A673 (cell line): ENCODE measurements around the gene RNF222. TPM values are rescaled to one million over a fixed set of nuclear protein-coding genes. Genes with fewer than 3 reads are reported as not detected.

Source experiments
- BruUV-seq: library from RNA; stranded (reverse); fragments of 400-500 nt; replicated peaks from 2 replicates; lab custom pipeline; 2021; lab: Mats Ljungman, UMichigan
- CTCF ChIA-PET: fragments of 300-600 bp; sonication (Branson Sonifier 250); formaldehyde crosslinking; loops from one replicate; lab custom pipeline; 2022; ENCODE audit warnings: antibody characterized with exemption; lab: Charles Lee
- POLR2A ChIA-PET: fragments of 300-600 bp; sonication (Branson Sonifier 250); formaldehyde crosslinking; loops from one replicate; lab custom pipeline; 2022; ENCODE audit warnings: antibody characterized with exemption; ENCODE audit not compliant: low non-redundant PET; lab: Charles Lee
- DNase-seq: peaks from one replicate; pipeline ENCODE4 v3.0.0-alpha.2; 2015; ENCODE audit warnings: low spot score
- H3K27ac ChIP-seq: fragments of 200-600 bp; sonication (generic); 2 replicates; pipeline ENCODE4 v1.5.1; 2016; ENCODE audit warnings: mixed run types, low read depth, mild to moderate bottlenecking, mixed read lengths, antibody characterized with exemption, low read length; ENCODE audit not compliant: poor library complexity, severe bottlenecking
- H3K27me3 ChIP-seq: fragments of 200-600 bp; sonication (generic); replicated peaks from 2 replicates; pipeline ENCODE4 v1.6.1; 2017; ENCODE audit warnings: mixed run types, low read depth, mild to moderate bottlenecking, mixed read lengths, antibody characterized with exemption, low read length; ENCODE audit not compliant: insufficient read depth, poor library complexity
- H3K36me3 ChIP-seq: fragments of 200-600 bp; sonication (generic); 2 replicates; pipeline ENCODE4 v1.6.1; 2016; ENCODE audit warnings: mixed run types, mild to moderate bottlenecking, mixed read lengths, antibody characterized with exemption, low read length; ENCODE audit not compliant: insufficient read depth, poor library complexity, severe bottlenecking
- H3K4me1 ChIP-seq: fragments of 200-600 bp; sonication (generic); 2 replicates; pipeline ENCODE4 v1.6.1; 2017; ENCODE audit warnings: mixed run types, mild to moderate bottlenecking, mixed read lengths, antibody characterized with exemption, low read length; ENCODE audit not compliant: insufficient read depth, poor library complexity, severe bottlenecking
- H3K4me3 ChIP-seq: fragments of 200-600 bp; sonication (generic); 2 replicates; pipeline ENCODE4 v1.5.1; 2016; ENCODE audit warnings: low read depth, mixed run types, mild to moderate bottlenecking, mixed read lengths, low read length; ENCODE audit not compliant: poor library complexity, severe bottlenecking
- H3K9me3 ChIP-seq: fragments of 200-600 bp; sonication (generic); 2 replicates; pipeline ENCODE4 v1.6.1; 2016; ENCODE audit warnings: mixed run types, low read depth, mild to moderate bottlenecking, mixed read lengths, antibody characterized with exemption, low read length; ENCODE audit not compliant: poor library complexity, severe bottlenecking
- CTCF ChIP-seq: fragments of 300-800, 200-600 bp; sonication (generic); conservative IDR thresholded peaks from 2 replicates; pipeline ENCODE4 v1.5.1; 2017; ENCODE audit warnings: low read depth, mild to moderate bottlenecking, antibody characterized with exemption, low read length, moderate library complexity, mixed read lengths
- EZH2 ChIP-seq: fragments of 200-600 bp; sonication (generic); IDR thresholded peaks from 2 replicates; pipeline ENCODE4 v1.6.1; 2017; ENCODE audit warnings: borderline replicate concordance, low read depth, mild to moderate bottlenecking, mixed read lengths, antibody characterized with exemption, low read length; ENCODE audit not compliant: poor library complexity, severe bottlenecking
- intact Hi-C: fragments of 100-400 bp; cut with micrococcal nuclease; formaldehyde crosslinking; loops from one replicate; pipeline ENCODE4 v1.10.0; 2022; ENCODE audit not compliant: unreplicated experiment
- total RNA-seq: library from RNA; stranded (reverse); gene quantifications from 2 replicates; pipeline ENCODE4 v1.2.3, GENCODE V29; 2021

RNF222 gene
- total RNA-seq, 1 experiment from 2014 or later = not detected

DNA sequence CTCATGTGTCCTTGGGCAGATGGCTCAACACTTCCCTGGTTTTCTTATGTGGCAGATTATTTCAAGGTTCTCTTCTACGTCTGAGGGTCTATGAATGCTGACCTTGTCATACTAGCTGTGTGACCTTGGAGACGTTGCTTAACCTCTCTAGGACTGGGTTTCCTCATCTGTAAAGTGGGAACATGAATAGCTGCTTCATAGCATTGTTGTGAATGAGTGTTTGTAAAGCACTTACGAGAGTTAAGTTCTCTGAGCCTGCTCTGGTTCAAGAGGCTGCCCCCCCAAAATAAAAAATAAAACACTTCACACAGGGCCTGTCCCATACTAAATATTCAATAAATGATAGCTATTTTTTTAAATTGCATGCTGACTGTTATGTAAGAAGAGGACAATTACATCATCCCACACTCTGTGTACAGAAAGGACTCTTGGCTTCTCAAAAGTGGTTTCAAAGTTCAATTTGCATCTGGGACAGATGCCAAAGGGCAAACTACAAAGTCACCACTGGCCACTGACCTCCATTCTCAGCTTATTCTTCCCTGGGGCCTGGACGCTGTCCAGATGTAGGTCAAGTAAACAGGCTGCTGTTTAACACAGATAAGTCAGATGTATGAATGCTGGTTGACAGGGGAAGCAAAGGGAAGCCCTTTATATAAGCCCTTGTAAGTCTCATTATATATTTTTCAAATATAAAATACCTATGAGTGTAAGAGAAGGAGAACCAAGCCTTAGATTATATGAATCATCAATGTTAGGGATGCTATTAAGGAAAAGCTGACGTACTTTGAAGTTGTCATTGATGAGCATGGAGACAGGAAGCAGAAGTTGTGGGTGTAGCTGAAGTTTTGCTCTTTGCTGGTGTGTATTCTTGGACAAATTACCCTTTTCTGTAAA lies 22.7 kb upstream of the RNF222 start:
- POLR2A ChIA-PET = no interaction called here
- intact Hi-C loops = no loop called here
- Histone ChIP-seq H3K36me3 (no peaks in the 10 kb centered on the region), H3K4me3 (no peak overlapping the region), H3K27ac (no peak overlapping the region), H3K9me3 (no peaks in the 10 kb centered on the region), H3K27me3 (no peaks in the 10 kb centered on the region), H3K4me1 (no peaks in the 10 kb centered on the region)
- no peak for DNase-seq
- CTCF ChIA-PET = interaction anchor here (1.2 kb wide), 1 partner anchor 10 kb away, joined by 5 read pairs; no protein-coding TSS in a partner anchor
- TF ChIP-seq CTCF = no peak
- TF ChIP-seq EZH2 = no peak
- BruUV-seq = no TSS peak

- H3K36me3 ChIP-seq = no peaks in the 10 kb centered on the region
- no TSS peak for BruUV-seq
- no peak for TF ChIP-seq EZH2
- no peaks in the 10 kb centered on the region for H3K9me3 ChIP-seq
- no peak for DNase-seq
- no peak overlapping the region for H3K4me3 ChIP-seq
- H3K4me1 ChIP-seq = no peaks in the 10 kb centered on the region
- intact Hi-C loops = loop anchor here (10.0 kb wide), 1 partner anchor 475 kb away; no protein-coding TSS in a partner anchor
- H3K27me3 ChIP-seq = no peaks in the 10 kb centered on the region
- POLR2A ChIA-PET = no interaction called here
- CTCF ChIA-PET = no interaction called here
- no peak overlapping the region for H3K27ac ChIP-seq
Measured at GRCh38 chr17:8419305-8419704, 21.7 kb upstream of the RNF222 start.

DNA sequence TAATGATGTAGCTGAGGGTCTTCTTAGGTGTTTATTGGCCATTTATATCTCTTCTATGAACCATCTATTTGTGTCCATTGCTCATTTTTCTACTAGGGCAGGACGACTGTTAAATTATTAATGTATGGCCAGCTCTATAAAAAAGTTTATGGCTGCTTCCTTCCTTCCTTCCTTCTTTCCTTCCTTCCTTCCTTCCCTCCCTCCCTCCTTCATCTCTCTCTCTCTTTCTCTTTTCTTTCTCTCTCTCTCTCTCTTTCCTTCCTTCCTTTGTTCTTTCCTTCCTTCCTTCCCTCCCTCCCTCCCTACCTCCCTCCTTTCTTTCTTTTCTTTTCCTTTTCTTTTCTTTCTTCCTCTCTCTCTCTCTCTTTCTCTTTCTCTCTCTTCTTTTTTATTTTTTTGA lies 20.8 kb upstream of the RNF222 start:
- no peak for DNase-seq

More for the DNA sequence above, 20.8 kb upstream of the RNF222 start:
- Histone ChIP-seq H3K27ac (no peak overlapping the region), H3K36me3 (no peaks in the 10 kb centered on the region), H3K4me1 (no peaks in the 10 kb centered on the region), H3K9me3 (no peaks in the 10 kb centered on the region), H3K27me3 (no peaks in the 10 kb centered on the region), H3K4me3 (no peak overlapping the region)
- ChIA-PET POLR2A (no interaction called here), CTCF (no interaction called here)
- no TSS peak for BruUV-seq
- intact Hi-C loops = loop anchor here (10.0 kb wide), 1 partner anchor 476 kb away; no protein-coding TSS in a partner anchor
- TF ChIP-seq CTCF = no peak
- no peak for TF ChIP-seq EZH2
